Natural killer cell (primary cell): ENCODE data around the gene MAGEH1. TPM values are rescaled to one million over a fixed set of nuclear protein-coding genes. Genes with fewer than 3 reads are reported as not detected.

ENCODE experiments used
- ATAC-seq, 3 donors: fragments of 150-1000 bp in 2 of 3; fragments of 200-7000 bp in 1 of 3; cut with Tn5 transposase; 1 replicate in 1 of 3; 2 replicates in 2 of 3; pipeline ENCODE4 v1.10.0; 2021; ENCODE audit warnings: mild to moderate bottlenecking in 2 of 3, moderate library complexity in 2 of 3
- DNase-seq, 2 donors: peaks; one replicate each; pipeline versions ENCODE4 v3.0.0 to v3.0.0-alpha.2; 2013 to 2021; ENCODE audit warnings: mixed read lengths in 1 of 2
- H3K27ac ChIP-seq: one replicate; pipeline ENCODE4 v1.5.1; 2013; ENCODE audit warnings: mild to moderate bottlenecking, low read length
- H3K27me3 ChIP-seq: one replicate; pipeline ENCODE4 v1.6.1; 2013; ENCODE audit warnings: low read length; ENCODE audit not compliant: control insufficient read depth, insufficient read depth
- H3K36me3 ChIP-seq: one replicate; pipeline ENCODE4 v1.6.1; 2013; ENCODE audit warnings: low read length; ENCODE audit not compliant: control insufficient read depth, insufficient read depth
- H3K4me1 ChIP-seq: one replicate; pipeline ENCODE4 v1.6.1; 2013; ENCODE audit warnings: low read length; ENCODE audit not compliant: control insufficient read depth, insufficient read depth
- H3K4me3 ChIP-seq: one replicate; pipeline ENCODE4 v1.5.1; 2013; ENCODE audit warnings: low read length
- H3K9me3 ChIP-seq: one replicate; pipeline ENCODE4 v1.6.1; 2013; ENCODE audit warnings: low read length; ENCODE audit not compliant: control insufficient read depth, insufficient read depth
- H3K27ac Mint-ChIP-seq, 2 donors: one replicate each; pipeline ENCODE4 v1.8.0; 2022; ENCODE audit warnings: mild to moderate bottlenecking in 2 of 2, mixed read lengths in 2 of 2, moderate library complexity in 1 of 2
- H3K27me3 Mint-ChIP-seq, 2 donors: one replicate each; pipeline ENCODE4 v1.8.0; 2022; ENCODE audit warnings: low read depth in 2 of 2, mixed read lengths in 2 of 2
- H3K36me3 Mint-ChIP-seq: one replicate; pipeline ENCODE4 v1.8.0; 2022; ENCODE audit warnings: mixed read lengths
- H3K4me1 Mint-ChIP-seq, 2 donors: one replicate each; pipeline ENCODE4 v1.8.0; 2022; ENCODE audit warnings: mixed read lengths in 2 of 2
- H3K4me3 Mint-ChIP-seq: one replicate; pipeline ENCODE4 v1.8.0; 2022; ENCODE audit warnings: mild to moderate bottlenecking, moderate library complexity, mixed read lengths
- H3K9me3 Mint-ChIP-seq, 2 donors: one replicate each; pipeline ENCODE4 v1.8.0; 2022; ENCODE audit warnings: mixed read lengths in 2 of 2
- CTCF ChIP-seq: fragments of 200-600 bp; IDR thresholded peaks from one replicate; pipeline ENCODE4 v1.8.0; 2022; ENCODE audit warnings: antibody characterized with exemption
- WGBS: methylation state at CpG from one replicate; pipeline ENCODE4 v1.1.7; 2013; ENCODE audit warnings: missing lambda C conversion rate; ENCODE audit not compliant: insufficient coverage; 5-methylcytosine and 5-hydroxymethylcytosine counted together
- intact Hi-C: fragments of 100-400 bp; cut with micrococcal nuclease; formaldehyde crosslinking; loops from one replicate; pipeline ENCODE4 v1.14.2; 2022
- total RNA-seq, 4 donors: library from RNA; stranded (reverse); fragments of 120-200 nt in 1 of 4; gene quantifications; one replicate each; pipeline versions ENCODE4 v1.2.3 to v1.2.4, GENCODE V29; 2013 to 2022

The MAGEH1 gene
- total RNA-seq, 3 donors from 2014 or later (not counting 1 experiment from before 2014, with no cell fraction given), result 10.7 to 13.0 (median 12.9) TPM

GRCh38 chrX:55490974-55491373, 39.0 kb downstream of the MAGEH1 start:
- Histone ChIP-seq H3K9me3 (no peaks in the 10 kb centered on the region), H3K4me1 (peaks cover 11% of the 10 kb centered on the region), H3K27me3 (no peaks in the 10 kb centered on the region), H3K27ac (no peak overlapping the region), H3K4me3 (no peak overlapping the region), H3K36me3 (no peaks in the 10 kb centered on the region)
- Mint-ChIP-seq H3K27me3 (peaks cover 0 to 4% of the 10 kb centered on the region in 2 donors), H3K4me1 (peaks cover 0 to 12% of the 10 kb centered on the region in 2 donors), H3K4me3 (peak overlapping the region; percentile 29), H3K9me3 (no peaks in the 10 kb centered on the region), H3K27ac (no peak overlapping the region), H3K36me3 (no peaks in the 10 kb centered on the region)
- no peak for TF ChIP-seq CTCF
- intact Hi-C loops, result no loop called here
- 67% methylated on average over 3 of the region's 4 CpGs for WGBS
- DNase-seq, result no peak
- no peak for ATAC-seq

Other genes with a start within 250 kb of the MAGEH1 start
- gene PAGE5, start 231.8 kb upstream of the MAGEH1 start, total RNA-seq, result not detected
- gene PAGE3, start 187.2 kb upstream of the MAGEH1 start, total RNA-seq, result not detected
- under 1 TPM; 0.50 to 0.86 (median 0.85) TPM for gene USP51, start 37.7 kb downstream of the MAGEH1 start, total RNA-seq
- not detected for gene FOXR2, start 171.3 kb downstream of the MAGEH1 start, total RNA-seq